Stomach (tissue), 9 donors: ENCODE results near the gene GDPGP1. TPM values are rescaled to one million over a fixed set of nuclear protein-coding genes. Genes with fewer than 3 reads are reported as not detected.

ENCODE experiments used
- DNase-seq, 2 donors: peaks; one replicate each; pipeline versions ENCODE4 v3.0.0 to v3.0.0-alpha.2; 2013 to 2019
- H3K27ac ChIP-seq, 5 donors: fragments of 200-600 bp in 4 of 5; sonication (generic) in 4 of 5; one replicate each; pipeline ENCODE4 v1.5.1; 2013 to 2019; ENCODE audit warnings: mild to moderate bottlenecking in 1 of 5, moderate library complexity in 1 of 5
- H3K27me3 ChIP-seq, 3 donors: fragments of 200-600 bp; sonication (generic); one replicate each; pipeline ENCODE4 v1.5.1; 2017 to 2019; ENCODE audit warnings: mixed run types in 1 of 3
- H3K36me3 ChIP-seq, 4 donors: fragments of 200-600 bp; sonication (generic); 1 replicate in 3 of 4; 2 replicates in 1 of 4; pipeline ENCODE4 v1.5.1; 2016 to 2019
- H3K4me1 ChIP-seq, 4 donors: fragments of 200-600 bp; sonication (generic); one replicate each; pipeline ENCODE4 v1.5.1; 2016 to 2019
- H3K4me3 ChIP-seq, 4 donors: fragments of 200-600 bp; sonication (generic) in 3 of 4; one replicate each; pipeline ENCODE4 v1.5.1; 2016 to 2019; ENCODE audit warnings: mild to moderate bottlenecking in 1 of 4
- H3K9me3 ChIP-seq, 4 donors: fragments of 200-600 bp; sonication (generic); one replicate each; pipeline ENCODE4 v1.5.1; 2016 to 2019
- CTCF ChIP-seq, 7 experiments: fragments of 450-650 bp in 4 of 7; fragments of 200-600 bp in 3 of 7; sonication (generic) in 3 of 7; IDR thresholded peaks; one replicate each; pipeline ENCODE4 v1.5.1; 2016 to 2019; ENCODE audit warnings: antibody characterized with exemption in 7 of 7, control low read depth in 2 of 7, mild to moderate bottlenecking in 1 of 7
- EP300 ChIP-seq: sonication (generic); formaldehyde crosslinking; IDR thresholded peaks from one replicate; pipeline ENCODE4 v1.6.1; 2017; ENCODE audit warnings: antibody characterized with exemption
- POLR2A ChIP-seq, 4 donors: fragments of 450-650 bp; IDR thresholded peaks; one replicate each; pipeline ENCODE4 v1.6.1; 2016; ENCODE audit warnings: antibody characterized with exemption in 4 of 4, control low read depth in 2 of 4, mild to moderate bottlenecking in 1 of 4, moderate library complexity in 1 of 4
- POLR2AphosphoS5 ChIP-seq, 3 donors: sonication (generic); formaldehyde crosslinking; IDR thresholded peaks; one replicate each; pipeline ENCODE4 v1.6.1; 2016; ENCODE audit warnings: antibody characterized with exemption in 3 of 3
- WGBS, 5 donors: extraction: QIAGEN DNeasy Blood & Tissue Kit in 3 of 5; methylation state at CpG; one replicate each; pipeline versions ENCODE4 v1.1.5 to v1.1.7; 2013 to 2018; 5-methylcytosine and 5-hydroxymethylcytosine counted together
- intact Hi-C: fragments of 100-400 bp; cut with DNase I; formaldehyde crosslinking; loops from one replicate; pipeline ENCODE4 v1.15.1; 2023; ENCODE audit warnings: low total_unique reads
- polyA plus RNA-seq, 3 donors: library from polyadenylated mRNA; stranded (reverse); fragments of 200-250 nt; gene quantifications; one replicate each; pipeline ENCODE4 v1.2.3, GENCODE V29; 2013
- total RNA-seq, 5 donors: library from RNA; depleted of rRNA; stranded (reverse); fragments of >200 nt; gene quantifications; one replicate each; pipeline versions ENCODE4 v1.1.0 to v1.2.3, GENCODE V29; 2014 to 2016
- donor health status: healthy with polysubstance abuse.
- donor health status: Bipolar disorder and iron deficiency.
- donor health status: healthy.

GDPGP1 gene
- total and polyA plus RNA-seq, 8 donors = under 0.01 to 26.6 (median 3.2) TPM; not detected in 1

GRCh38 chr15:90201130-90201943 is 32.7 kb upstream of the GDPGP1 start, which contains the start of gene SEMA4B:
Gene SEMA4B (plus strand): TSS chr15:90201330. CDS start chr15:90201579, 249 bp downstream.
- H3K27me3 ChIP-seq = no peaks in the 10 kb centered on the region
- H3K36me3 ChIP-seq = peaks cover 0 to 28% (median 16%) of the 10 kb centered on the region in 4 donors
- 0 to 1% (median 1%) methylated on average over 9 to 87 of the region's 88 CpGs for WGBS, 5 donors
- H3K27ac ChIP-seq = peak within 1 kb of the TSS; percentile 78 to 92 (median 85)
- H3K4me3 ChIP-seq = peak within 1 kb of the TSS; percentile 68 to 94 (median 72)
- intact Hi-C loops = no loop called here
- peak; percentile 85 to 94 for DNase-seq
- peaks cover 30 to 74% (median 54%) of the 10 kb centered on the region in 4 donors for H3K4me1 ChIP-seq
- TF ChIP-seq EP300 (no peak), POLR2AphosphoS5 (IDR thresholded peaks at IDR 0.05) (peak in 2 of 3 donors; percentile 63 to 70), CTCF (IDR thresholded peaks at IDR 0.05) (peak in 1 of 7 experiments; percentile 1), POLR2A (IDR thresholded peaks at IDR 0.05) (no peak)
- no peaks in the 10 kb centered on the region for H3K9me3 ChIP-seq

GRCh38 chr15:90201944-90202375 is 32.0 kb upstream of the GDPGP1 start:
- intact Hi-C loops = no loop called here
- no peak for TF ChIP-seq POLR2A (IDR thresholded peaks at IDR 0.05)
- no peak for TF ChIP-seq POLR2AphosphoS5 (IDR thresholded peaks at IDR 0.05)
- TF ChIP-seq EP300 = no peak
- no peak for TF ChIP-seq CTCF (IDR thresholded peaks at IDR 0.05)
- Histone ChIP-seq H3K9me3 (no peaks in the 10 kb centered on the region), H3K36me3 (peaks cover 0 to 33% (median 22%) of the 10 kb centered on the region in 4 donors), H3K27ac (peak overlapping the region; percentile 78 to 92 (median 85)), H3K27me3 (no peaks in the 10 kb centered on the region), H3K4me1 (peaks cover 30 to 75% (median 55%) of the 10 kb centered on the region in 4 donors), H3K4me3 (peak overlapping the region; percentile 68 to 94 (median 72))
- peak in 1 of 2 donors; percentile 58 for DNase-seq
- 4 to 30% (median 5%) methylated on average over 6 to 25 of the region's 25 CpGs for WGBS, 5 donors

- H3K4me1 ChIP-seq = peaks cover 30 to 78% (median 57%) of the 10 kb centered on the region in 4 donors
- intact Hi-C loops = no loop called here
- peaks cover 0 to 42% (median 30%) of the 10 kb centered on the region in 4 donors for H3K36me3 ChIP-seq
- TF ChIP-seq POLR2AphosphoS5 (IDR thresholded peaks at IDR 0.05) (no peak), POLR2A (IDR thresholded peaks at IDR 0.05) (no peak), CTCF (IDR thresholded peaks at IDR 0.05) (no peak), EP300 (no peak)
- H3K9me3 ChIP-seq = no peaks in the 10 kb centered on the region
- H3K4me3 ChIP-seq = peak overlapping the region in 3 of 4 donors; percentile 70 to 94 (median 75)
- DNase-seq = no peak
- 70 to 91% (median 79%) methylated on average over 4 of the region's 4 CpGs for WGBS, 5 donors
- peak overlapping the region in 1 of 5 donors; percentile 78 for H3K27ac ChIP-seq
- no peaks in the 10 kb centered on the region for H3K27me3 ChIP-seq
Observed at GRCh38 chr15:90202929-90203328, 31.1 kb upstream of the GDPGP1 start.

- Histone ChIP-seq H3K36me3 (peaks cover 0 to 45% (median 31%) of the 10 kb centered on the region in 4 donors), H3K27ac (no peak overlapping the region), H3K4me3 (peak overlapping the region in 2 of 4 donors; percentile 7 to 94), H3K27me3 (no peaks in the 10 kb centered on the region), H3K9me3 (no peaks in the 10 kb centered on the region), H3K4me1 (peaks cover 30 to 73% (median 57%) of the 10 kb centered on the region in 4 donors)
- 92 to 95% (median 94%) methylated on average over 7 of the region's 7 CpGs for WGBS, 5 donors
- intact Hi-C loops = no loop called here
- no peak for DNase-seq
- TF ChIP-seq EP300 (no peak), POLR2A (IDR thresholded peaks at IDR 0.05) (no peak), CTCF (IDR thresholded peaks at IDR 0.05) (no peak), POLR2AphosphoS5 (IDR thresholded peaks at IDR 0.05) (no peak)
Observed at GRCh38 chr15:90203473-90203872, 30.5 kb upstream of the GDPGP1 start.
